NCI-H1092 treated with DMSO at 0.1 percent for 48 hours (cell line): Measurements from ENCODE around the gene PPP2R5C.
"Not testable (repeated sequence)": the region's sequence is repeated elsewhere in the genome, so short reads cannot be mapped to it uniquely, and the experiment has no call there.

Source experiments
- DNase-seq: peaks from one replicate; lab custom pipeline; 2025; lab: John Stamatoyannopoulos, UW

PPP2R5C gene

GRCh38 chr14:101727611-101728366 lies 33.7 kb upstream of the PPP2R5C start:
- no peak for DNase-seq

- no peak for DNase-seq
These were observed 33.2 kb upstream of the PPP2R5C start for GRCh38 chr14:101728367-101728742.

GRCh38 chr14:101729382-101729781 lies 32.1 kb upstream of the PPP2R5C start:
- no peak for DNase-seq

GRCh38 chr14:101730157-101730556 lies 31.4 kb upstream of the PPP2R5C start:
- DNase-seq = not testable (repeated sequence)

- DNase-seq = no peak
These were observed 30.8 kb upstream of the PPP2R5C start for GRCh38 chr14:101730626-101731186.

GRCh38 chr14:101731187-101732080 lies 30.1 kb upstream of the PPP2R5C start:
- DNase-seq = peak; percentile 41

- no peak for DNase-seq
These were observed 29.4 kb upstream of the PPP2R5C start for GRCh38 chr14:101732118-101732517.

- DNase-seq = no peak
These were observed 28.3 kb upstream of the PPP2R5C start for GRCh38 chr14:101733211-101733610.

- no peak for DNase-seq
These were observed 27.2 kb upstream of the PPP2R5C start for GRCh38 chr14:101734246-101734847.

- DNase-seq = no peak
These were observed 26.1 kb upstream of the PPP2R5C start for GRCh38 chr14:101735453-101735852.

GRCh38 chr14:101736071-101736470 lies 25.4 kb upstream of the PPP2R5C start:
- no peak for DNase-seq

- no peak for DNase-seq
These were observed 24.9 kb upstream of the PPP2R5C start for GRCh38 chr14:101736585-101736984.

GRCh38 chr14:101737414-101738339 lies 23.8 kb upstream of the PPP2R5C start:
- DNase-seq = no peak

GRCh38 chr14:101738703-101739320 lies 22.7 kb upstream of the PPP2R5C start:
- DNase-seq = no peak

GRCh38 chr14:101739446-101740141 lies 21.9 kb upstream of the PPP2R5C start:
- no peak for DNase-seq

GRCh38 chr14:101740981-101741380 lies 20.5 kb upstream of the PPP2R5C start:
- no peak for DNase-seq

- no peak for DNase-seq
These were observed 17.8 kb upstream of the PPP2R5C start for GRCh38 chr14:101743701-101744100.

GRCh38 chr14:101744382-101744781 lies 17.1 kb upstream of the PPP2R5C start:
- DNase-seq = not testable (repeated sequence)

GRCh38 chr14:101749756-101750155 lies 11.8 kb upstream of the PPP2R5C start:
- not testable (repeated sequence) for DNase-seq

- no peak for DNase-seq
These were observed 6.6 kb upstream of the PPP2R5C start for GRCh38 chr14:101754893-101755292.
